Stimulated activated CD8-positive, alpha-beta memory T cell treated with anti-CD3 and anti-CD28 coated beads, Interleukin-4, amount 100 ng/mL, for 4 hours (primary cell): Measurements from ENCODE around the gene PRAMEF5.
"Not testable (repeated sequence)": the region's sequence is repeated elsewhere in the genome, so short reads cannot be mapped to it uniquely, and the experiment has no call there.

Experiments used
- DNase-seq, 2 donors: peaks; one replicate each; pipeline ENCODE4 v3.0.0-alpha.2; 2020; ENCODE audit warnings: low read depth in 2 of 2, low spot score in 1 of 2

The PRAMEF5 gene

GRCh38 chr1:13253898-13254297 lies at the start of gene PRAMEF5:
Gene PRAMEF5 (plus strand): TSS chr1:13254198. CDS start chr1:13259269, 5,071 bp downstream.
- not testable (repeated sequence) for DNase-seq

- DNase-seq = not testable (repeated sequence)
Observed at GRCh38 chr1:13208712-13209111, 45.3 kb upstream of the PRAMEF5 start.

- not testable (repeated sequence) for DNase-seq
Observed at GRCh38 chr1:13216619-13217018, 37.4 kb upstream of the PRAMEF5 start.

GRCh38 chr1:13219203-13219602 lies 34.8 kb upstream of the PRAMEF5 start:
- not testable (repeated sequence) for DNase-seq

GRCh38 chr1:13222788-13223187 lies 31.2 kb upstream of the PRAMEF5 start:
- DNase-seq = not testable (repeated sequence)

GRCh38 chr1:13224480-13225060 lies 29.4 kb upstream of the PRAMEF5 start:
- DNase-seq = no peak

GRCh38 chr1:13225675-13226204 lies 28.3 kb upstream of the PRAMEF5 start, which contains the start of gene PRAMEF18:
Gene PRAMEF18 (minus strand): TSS chr1:13226154. CDS start chr1:13226106, 48 bp downstream.
- DNase-seq = not testable (repeated sequence)

GRCh38 chr1:13227271-13228055 lies 26.5 kb upstream of the PRAMEF5 start:
- not testable (repeated sequence) for DNase-seq

GRCh38 chr1:13228343-13228781 lies 25.6 kb upstream of the PRAMEF5 start:
- DNase-seq = no peak

GRCh38 chr1:13230096-13230495 lies 23.9 kb upstream of the PRAMEF5 start:
- DNase-seq = not testable (repeated sequence)

- not testable (repeated sequence) for DNase-seq
Observed at GRCh38 chr1:13230601-13231000, 23.4 kb upstream of the PRAMEF5 start.

- DNase-seq = not testable (repeated sequence)
Observed at GRCh38 chr1:13231061-13231750, 22.8 kb upstream of the PRAMEF5 start.

- DNase-seq = not testable (repeated sequence)
Observed at GRCh38 chr1:13232056-13232455, 21.9 kb upstream of the PRAMEF5 start.

GRCh38 chr1:13234057-13234456 lies 19.9 kb upstream of the PRAMEF5 start:
- DNase-seq = not testable (repeated sequence)

GRCh38 chr1:13237572-13237971 lies 16.4 kb upstream of the PRAMEF5 start:
- not testable (repeated sequence) for DNase-seq

- DNase-seq = not testable (repeated sequence)
Observed at GRCh38 chr1:13239633-13240032, 14.4 kb upstream of the PRAMEF5 start.

GRCh38 chr1:13243536-13244263 lies 10.3 kb upstream of the PRAMEF5 start:
- not testable (repeated sequence) for DNase-seq

GRCh38 chr1:13245841-13246553 lies 8.0 kb upstream of the PRAMEF5 start:
- not testable (repeated sequence) for DNase-seq

GRCh38 chr1:13246554-13246871 lies 7.5 kb upstream of the PRAMEF5 start:
- not testable (repeated sequence) for DNase-seq

GRCh38 chr1:13247122-13247521 lies 6.9 kb upstream of the PRAMEF5 start:
- not testable (repeated sequence) for DNase-seq
